ENCODE results near the gene RAD54L2.
"Not testable (repeated sequence)": the region's sequence is repeated elsewhere in the genome, so short reads cannot be mapped to it uniquely, and the experiment has no call there.

The RAD54L2 gene

GRCh38 chr3:51539291-51539941 lies 897 bp downstream of the RAD54L2 start:
- DNase-seq: peak; percentile 20

DNA sequence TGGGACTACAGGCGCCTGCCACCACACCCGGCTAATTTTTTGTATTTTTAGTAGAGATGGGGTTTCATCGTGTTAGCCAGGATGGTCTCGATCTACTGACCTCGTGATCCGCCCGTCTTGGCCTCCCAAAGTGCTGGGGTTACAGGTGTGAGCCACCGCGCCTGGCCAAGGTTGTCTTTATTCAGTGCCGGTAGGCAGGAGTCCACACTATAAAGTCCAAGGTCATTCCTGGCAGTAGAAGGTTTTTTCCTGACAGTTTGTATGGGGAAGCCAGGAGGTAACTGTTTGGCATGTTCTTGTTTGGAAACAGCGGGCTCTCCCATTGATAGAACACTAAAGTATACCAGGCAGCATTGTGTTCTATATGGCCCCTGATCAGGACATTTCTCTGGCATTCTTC lies 4.1 kb downstream of the RAD54L2 start:
- not testable (repeated sequence) for DNase-seq

- DNase-seq: no peak
Measured at GRCh38 chr3:51544011-51544775, 5.7 kb downstream of the RAD54L2 start.

DNA sequence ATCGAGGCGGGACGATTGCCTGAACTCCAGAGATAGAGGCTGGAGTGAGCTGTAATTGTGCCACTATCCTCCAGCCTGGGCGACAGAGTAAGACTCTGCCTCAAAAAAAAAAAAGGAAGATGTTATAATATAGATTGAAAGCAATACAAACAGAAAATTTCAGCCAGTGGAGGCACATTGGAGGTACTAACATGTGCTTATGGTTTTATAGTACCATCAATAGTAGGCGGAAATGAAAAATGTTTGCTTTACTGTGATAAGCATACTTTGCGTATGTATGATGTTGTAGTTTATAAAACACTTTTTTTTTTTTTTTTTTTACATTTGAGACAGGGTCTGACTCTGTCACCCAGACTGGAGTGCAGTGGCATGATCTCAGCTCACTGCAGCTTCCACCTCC lies 8.8 kb downstream of the RAD54L2 start:
- DNase-seq: no peak

GRCh38 chr3:51549311-51549710 lies 10.8 kb downstream of the RAD54L2 start:
- DNase-seq: no peak

DNA sequence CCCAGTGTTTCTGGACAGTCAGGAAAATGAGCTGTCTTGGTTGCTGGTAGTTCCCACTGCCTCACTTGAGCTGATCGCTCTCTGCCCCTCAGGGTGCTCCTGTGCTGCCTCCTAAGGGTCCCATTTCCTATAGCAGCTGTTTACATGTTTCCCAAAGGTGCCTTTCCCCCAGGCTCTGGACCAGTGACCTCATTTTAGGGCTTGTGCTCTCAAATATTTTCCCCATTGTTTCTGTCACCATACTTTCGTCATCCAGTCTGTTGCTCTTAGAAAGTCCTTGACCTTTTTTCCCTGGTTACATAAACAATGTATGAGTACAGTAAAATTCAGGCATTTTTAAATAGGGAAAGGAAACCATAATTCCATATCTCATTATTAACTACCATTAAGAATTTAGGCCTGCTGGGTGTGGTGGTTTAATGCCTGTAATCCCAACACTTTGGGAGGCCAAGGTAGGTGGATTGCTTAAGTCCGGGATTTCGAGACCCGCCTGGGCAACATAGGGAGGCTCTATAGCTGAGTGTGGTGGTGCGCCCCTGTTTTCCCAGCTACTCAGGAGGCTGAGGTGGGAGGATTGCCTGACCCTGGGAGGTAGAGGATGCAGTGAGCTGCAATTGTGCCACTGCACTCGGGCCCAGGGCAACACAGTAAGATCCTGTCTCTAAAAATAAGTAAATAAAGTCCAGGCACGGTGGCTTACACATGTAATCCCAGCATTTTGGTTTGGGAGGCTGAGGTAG lies 11.7 kb downstream of the RAD54L2 start:
- no peak for DNase-seq

GRCh38 chr3:51557993-51558392 lies 19.5 kb downstream of the RAD54L2 start:
- DNase-seq: no peak

DNA sequence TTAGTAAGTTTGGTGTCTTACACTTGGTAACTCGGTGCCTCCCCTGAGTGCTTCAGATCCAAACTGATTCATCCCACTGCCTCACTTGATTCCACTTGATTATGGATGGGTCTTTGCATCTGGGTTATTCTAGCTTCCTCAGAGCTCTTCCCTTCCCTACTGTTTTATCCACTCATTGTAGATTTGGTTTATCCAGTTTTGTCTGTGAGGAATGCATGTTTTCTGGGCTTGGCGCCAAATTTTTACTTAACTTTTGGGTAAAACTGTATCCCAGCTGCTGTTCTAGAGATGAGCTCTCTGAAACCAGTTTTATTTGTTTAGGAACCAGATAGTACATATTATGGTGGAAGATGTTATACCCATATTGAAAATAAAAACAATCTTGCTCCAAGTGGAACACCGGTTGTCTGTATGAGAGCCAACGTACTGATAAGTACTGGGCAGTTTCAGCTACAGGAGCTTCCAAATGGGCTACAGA lies 20.9 kb downstream of the RAD54L2 start:
- no peak for DNase-seq

DNA sequence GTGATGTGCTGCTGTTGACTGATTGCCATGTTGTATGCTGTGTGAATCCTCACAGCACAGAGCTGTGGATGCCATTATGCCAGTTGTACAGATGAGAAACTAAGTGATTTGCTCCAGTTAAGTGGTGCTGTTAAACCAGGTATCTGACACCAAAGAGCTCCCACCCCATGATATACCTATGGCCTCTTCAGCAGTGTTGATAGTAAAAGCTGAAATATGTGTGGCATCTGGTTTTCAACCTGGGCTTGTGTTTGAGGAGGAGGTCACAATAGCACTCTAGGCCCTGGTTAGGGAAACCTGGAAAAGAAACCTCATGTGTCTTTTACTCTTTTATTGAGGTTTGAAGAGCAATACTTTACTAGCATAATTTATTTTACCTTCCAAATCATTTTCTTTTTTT lies 21.4 kb downstream of the RAD54L2 start:
- DNase-seq: no peak

DNA sequence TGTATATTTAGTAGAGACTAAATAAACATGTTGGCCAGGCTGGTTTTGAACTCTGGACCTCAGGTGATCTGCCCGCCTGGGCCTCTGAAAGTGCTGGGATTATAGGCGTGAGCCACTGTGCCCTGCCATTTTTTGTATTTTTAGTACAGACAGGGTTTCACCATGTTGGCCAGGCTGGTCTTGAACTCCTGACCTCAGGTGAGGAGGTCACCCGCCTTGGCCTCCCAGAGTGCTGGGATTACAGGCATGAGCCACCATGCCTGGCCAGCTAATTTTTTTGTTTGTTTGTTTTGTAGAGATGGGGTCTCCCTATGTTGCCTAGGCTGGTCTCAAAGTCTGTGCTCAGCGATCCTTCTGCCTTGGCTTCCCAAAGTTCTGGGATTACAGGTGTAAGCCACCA lies 23.9 kb downstream of the RAD54L2 start:
- DNase-seq: not testable (repeated sequence)

- DNase-seq: no peak
Measured at GRCh38 chr3:51568036-51568435, 29.5 kb downstream of the RAD54L2 start.

DNA sequence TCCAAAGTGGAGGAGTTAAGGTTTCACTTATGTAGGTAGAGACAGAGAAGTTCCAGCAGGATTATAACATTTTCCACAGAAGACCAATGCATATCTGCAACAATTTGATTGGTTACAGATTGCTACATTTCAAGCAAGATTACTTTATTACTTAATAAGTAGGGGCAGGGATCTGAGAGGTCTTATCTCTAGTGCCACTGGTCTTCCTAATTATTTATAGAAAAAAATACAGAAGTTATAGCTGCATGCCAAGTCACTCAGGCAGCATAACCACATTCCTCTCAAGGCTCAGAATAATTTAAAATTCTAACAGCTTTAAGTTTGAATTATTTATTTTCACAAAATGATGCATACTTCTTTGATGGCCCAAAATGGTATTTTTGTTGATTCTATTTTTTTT lies 30.5 kb downstream of the RAD54L2 start:
- no peak for DNase-seq

DNA sequence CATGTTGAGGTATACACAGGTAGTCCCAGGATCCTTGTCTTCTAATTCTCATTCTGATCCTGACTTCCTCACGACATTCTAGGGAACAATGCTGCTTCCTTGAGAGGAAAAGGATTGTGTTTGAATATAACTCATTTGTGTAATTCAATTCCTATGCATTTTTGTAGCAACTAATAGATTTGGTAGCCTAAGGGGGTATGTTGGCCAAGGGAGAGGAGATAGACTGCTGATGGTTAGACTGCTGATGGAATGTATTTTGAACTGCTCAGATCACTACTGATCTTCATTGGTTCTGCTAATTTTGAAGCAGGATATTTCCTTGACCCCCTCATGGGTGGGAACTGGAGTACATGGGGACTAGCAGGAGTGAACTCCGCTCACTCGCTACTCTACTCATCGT lies 39.7 kb downstream of the RAD54L2 start:
- DNase-seq: no peak

GRCh38 chr3:51580418-51580817 lies 41.9 kb downstream of the RAD54L2 start:
- no peak for DNase-seq

GRCh38 chr3:51581524-51581923 lies 43.0 kb downstream of the RAD54L2 start:
- DNase-seq: no peak

DNA sequence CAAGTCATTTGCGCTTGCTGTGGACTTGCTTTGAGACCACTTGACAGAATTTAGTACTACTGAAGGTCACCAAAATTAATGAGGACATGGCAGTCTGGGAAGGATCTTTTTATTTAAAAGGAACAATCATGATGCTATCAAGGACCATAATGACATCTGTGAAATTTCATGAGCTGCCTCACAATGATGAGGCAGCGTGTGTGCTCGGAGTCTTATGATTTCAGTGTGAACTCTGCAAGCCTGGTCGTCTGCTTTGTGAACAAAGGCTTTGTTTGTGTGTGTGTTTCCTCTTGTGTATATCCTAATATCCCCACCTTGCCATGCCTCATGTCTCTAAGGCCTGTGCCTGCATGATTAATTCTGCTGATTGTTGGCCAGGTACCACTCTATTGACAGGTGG lies 46.7 kb downstream of the RAD54L2 start:
- no peak for DNase-seq

DNA sequence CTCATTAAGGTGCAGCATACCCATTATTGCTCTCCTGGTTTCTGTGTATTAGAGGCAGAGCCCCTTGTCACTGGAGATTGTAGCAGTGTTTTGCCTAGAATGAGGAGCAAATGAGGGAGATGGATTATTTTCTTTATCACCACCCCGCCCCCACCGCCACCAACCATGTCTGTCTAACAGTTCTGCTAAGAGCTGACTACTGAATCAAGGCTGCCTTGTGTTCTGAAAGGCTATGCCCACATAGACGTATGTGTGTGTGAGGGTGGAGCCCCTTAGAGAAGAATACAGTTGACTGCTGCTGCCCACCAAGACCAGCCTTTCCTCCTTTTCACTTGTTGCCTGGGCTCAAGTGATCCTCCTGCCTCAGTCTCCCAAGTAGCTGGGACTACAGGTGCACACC lies 47.4 kb downstream of the RAD54L2 start:
- no peak for DNase-seq

All from CD4-positive, alpha-beta T cell treated with Interleukin-12 subunit alpha and Interleukin-12 subunit beta, for 1 hour (primary cell).